Measurements from ENCODE around the gene ACTR6. TPM values are rescaled to one million over a fixed set of nuclear protein-coding genes. Genes with fewer than 3 reads are reported as not detected.

ACTR6 gene
- total RNA-seq, 1 donor = 19.2 TPM

- peak; percentile 96 for DNase-seq (ENCODE audit: insufficient read length, low spot score, missing footprints)
- no peak overlapping the region for H3K27ac ChIP-seq (ENCODE audit: low read depth, low read length)
- no peaks in the 10 kb centered on the region for H3K79me2 ChIP-seq (ENCODE audit: insufficient read depth, low read length)
- TF ChIP-seq CTCF (IDR thresholded peaks at IDR 0.05; ENCODE audit: extremely low read depth, low read depth, low read length) = no peak
- H3K27me3 ChIP-seq (ENCODE audit: insufficient read depth, low read length) = peaks cover 4% of the 10 kb centered on the region
- H3K4me2 ChIP-seq (ENCODE audit: insufficient read depth, low read length) = peak overlapping the region; percentile 74
- H3K4me1 ChIP-seq (ENCODE audit: insufficient read depth, low read length) = no peaks in the 10 kb centered on the region
- peak overlapping the region; percentile 44 for H2AFZ ChIP-seq (ENCODE audit: low read length)
- peaks cover 2% of the 10 kb centered on the region for H4K20me1 ChIP-seq (ENCODE audit: insufficient read depth, low read length)
- H3K4me3 ChIP-seq (ENCODE audit: insufficient read depth, low read length) = peak overlapping the region; percentile 51
- H3K9me3 ChIP-seq (ENCODE audit: low read depth, low read length) = no peaks in the 10 kb centered on the region
- no peaks in the 10 kb centered on the region for H3K36me3 ChIP-seq (ENCODE audit: insufficient read depth, low read length)
Observed at GRCh38 chr12:100163416-100164152, 37.0 kb upstream of the ACTR6 start.

- Histone ChIP-seq H2AFZ (ENCODE audit: low read length) (peak overlapping the region; percentile 44), H3K4me1 (ENCODE audit: insufficient read depth, low read length) (no peaks in the 10 kb centered on the region), H4K20me1 (ENCODE audit: insufficient read depth, low read length) (peaks cover 2% of the 10 kb centered on the region), H3K27me3 (ENCODE audit: insufficient read depth, low read length) (peaks cover 4% of the 10 kb centered on the region), H3K9me3 (ENCODE audit: low read depth, low read length) (no peaks in the 10 kb centered on the region), H3K4me2 (ENCODE audit: insufficient read depth, low read length) (peak overlapping the region; percentile 74), H3K27ac (ENCODE audit: low read depth, low read length) (no peak overlapping the region), H3K4me3 (ENCODE audit: insufficient read depth, low read length) (peak overlapping the region; percentile 51), H3K36me3 (ENCODE audit: insufficient read depth, low read length) (no peaks in the 10 kb centered on the region), H3K79me2 (ENCODE audit: insufficient read depth, low read length) (no peaks in the 10 kb centered on the region)
- no peak for DNase-seq (ENCODE audit: insufficient read length, low spot score, missing footprints)
- no peak for TF ChIP-seq CTCF (IDR thresholded peaks at IDR 0.05; ENCODE audit: extremely low read depth, low read depth, low read length)
Observed at GRCh38 chr12:100164153-100164704, 36.4 kb upstream of the ACTR6 start.

DNA sequence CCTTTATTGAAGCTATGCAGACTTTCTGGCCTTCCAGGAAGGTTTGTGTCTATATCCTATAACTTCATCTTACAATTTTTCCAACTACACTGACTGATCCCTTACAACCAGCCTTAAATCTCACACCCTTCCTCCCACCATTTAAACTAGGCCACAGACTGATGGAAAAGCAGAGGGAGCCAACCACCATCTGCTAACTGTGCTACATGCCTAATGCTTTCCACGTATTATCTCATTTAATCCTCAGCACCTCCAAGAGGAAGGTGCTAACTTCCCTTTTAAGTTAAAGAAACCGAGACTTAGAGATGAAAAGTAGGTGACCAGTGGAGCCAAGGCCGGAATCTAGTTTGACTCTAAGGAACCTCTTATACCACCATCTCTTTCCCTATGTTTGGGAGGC, 35.3 kb upstream of the ACTR6 start:
- H3K9me3 ChIP-seq (ENCODE audit: low read depth, low read length) = no peaks in the 10 kb centered on the region
- H3K4me2 ChIP-seq (ENCODE audit: insufficient read depth, low read length) = no peak overlapping the region
- no peak for TF ChIP-seq CTCF (IDR thresholded peaks at IDR 0.05; ENCODE audit: extremely low read depth, low read depth, low read length)
- H3K36me3 ChIP-seq (ENCODE audit: insufficient read depth, low read length) = no peaks in the 10 kb centered on the region
- no peak overlapping the region for H2AFZ ChIP-seq (ENCODE audit: low read length)
- H3K4me1 ChIP-seq (ENCODE audit: insufficient read depth, low read length) = no peaks in the 10 kb centered on the region
- peaks cover 2% of the 10 kb centered on the region for H4K20me1 ChIP-seq (ENCODE audit: insufficient read depth, low read length)
- no peak for DNase-seq (ENCODE audit: insufficient read length, low spot score, missing footprints)
- H3K27me3 ChIP-seq (ENCODE audit: insufficient read depth, low read length) = peaks cover 4% of the 10 kb centered on the region
- H3K27ac ChIP-seq (ENCODE audit: low read depth, low read length) = no peak overlapping the region
- no peaks in the 10 kb centered on the region for H3K79me2 ChIP-seq (ENCODE audit: insufficient read depth, low read length)
- no peak overlapping the region for H3K4me3 ChIP-seq (ENCODE audit: insufficient read depth, low read length)

DNA sequence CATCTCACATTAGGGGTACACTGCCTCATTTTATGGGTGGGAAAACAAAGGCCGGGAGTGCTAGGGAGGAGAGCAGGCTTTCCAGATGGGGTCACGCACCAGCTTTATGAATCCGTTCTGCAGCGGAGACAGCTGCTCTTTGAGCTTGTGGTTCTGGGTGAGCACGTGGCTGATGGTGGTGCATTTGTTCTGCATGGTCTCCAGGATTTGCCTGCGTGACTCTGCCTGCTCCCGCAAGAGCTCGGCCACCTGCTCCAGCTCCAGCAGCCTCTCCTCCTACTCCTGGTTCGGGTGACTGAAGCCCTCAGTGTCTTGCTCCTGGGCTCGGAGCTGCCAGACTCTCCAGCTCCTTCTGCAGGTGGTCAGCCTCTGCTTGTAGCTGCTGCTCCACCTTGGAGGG, 34.4 kb upstream of the ACTR6 start:
- Histone ChIP-seq H3K27ac (ENCODE audit: low read depth, low read length) (no peak overlapping the region), H3K4me3 (ENCODE audit: insufficient read depth, low read length) (no peak overlapping the region), H3K9me3 (ENCODE audit: low read depth, low read length) (no peaks in the 10 kb centered on the region), H3K4me1 (ENCODE audit: insufficient read depth, low read length) (no peaks in the 10 kb centered on the region), H3K4me2 (ENCODE audit: insufficient read depth, low read length) (no peak overlapping the region), H3K27me3 (ENCODE audit: insufficient read depth, low read length) (peaks cover 4% of the 10 kb centered on the region), H3K36me3 (ENCODE audit: insufficient read depth, low read length) (no peaks in the 10 kb centered on the region), H4K20me1 (ENCODE audit: insufficient read depth, low read length) (peaks cover 2% of the 10 kb centered on the region), H3K79me2 (ENCODE audit: insufficient read depth, low read length) (no peaks in the 10 kb centered on the region), H2AFZ (ENCODE audit: low read length) (no peak overlapping the region)
- no peak for DNase-seq (ENCODE audit: insufficient read length, low spot score, missing footprints)
- no peak for TF ChIP-seq CTCF (IDR thresholded peaks at IDR 0.05; ENCODE audit: extremely low read depth, low read depth, low read length)
